DND-41 (cell line): ENCODE data around the gene PRKCB.

Experiments
- ATAC-seq: fragments of 200-7000 bp; cut with Tn5 transposase; 3 replicates; pipeline ENCODE4 v1.9.1; 2021; ENCODE audit warnings: low read depth; ENCODE audit not compliant: insufficient read depth
- DNase-seq: peaks from one replicate; pipeline ENCODE4 v3.0.0-alpha.2; 2020
- H2AFZ ChIP-seq: 2 replicates; pipeline ENCODE4 v1.6.0; 2012; ENCODE audit warnings: low read depth, low read length
- H3K27ac ChIP-seq: 2 replicates; pipeline ENCODE4 v1.5.1; 2012; ENCODE audit warnings: low read length, inconsistent platforms
- H3K27me3 ChIP-seq: fragments of 200-600 bp; sonication (generic); 2 replicates; pipeline ENCODE4 v1.6.0; 2012; ENCODE audit warnings: low read length, mild to moderate bottlenecking, inconsistent platforms; ENCODE audit not compliant: insufficient read depth, poor library complexity
- H3K36me3 ChIP-seq: 2 replicates; pipeline ENCODE4 v1.5.1; 2012; ENCODE audit warnings: low read length, inconsistent platforms; ENCODE audit not compliant: insufficient read depth
- H3K4me1 ChIP-seq: 2 replicates; pipeline ENCODE4 v1.5.1; 2012; ENCODE audit warnings: mild to moderate bottlenecking, low read length; ENCODE audit not compliant: insufficient read depth
- H3K4me2 ChIP-seq: 2 replicates; pipeline ENCODE4 v1.6.0; 2012; ENCODE audit warnings: mild to moderate bottlenecking, moderate library complexity, low read length, inconsistent platforms; ENCODE audit not compliant: insufficient read depth
- H3K4me3 ChIP-seq, 2 experiments: fragments of 200-600 bp in 1 of 2; shearing (Covaris generic) in 1 of 2; 2 replicates each; pipeline ENCODE4 v1.5.1; 2012 to 2016; ENCODE audit warnings: inconsistent platforms in 2 of 2, low read length in 2 of 2, mild to moderate bottlenecking in 2 of 2, low read depth in 1 of 2, moderate library complexity in 1 of 2
- H3K79me2 ChIP-seq: 2 replicates; pipeline ENCODE4 v1.6.0; 2012; ENCODE audit warnings: low read length, inconsistent platforms; ENCODE audit not compliant: insufficient read depth
- H3K9ac ChIP-seq: 2 replicates; pipeline ENCODE4 v1.6.0; 2012; ENCODE audit warnings: low read depth, mild to moderate bottlenecking, inconsistent platforms, low read length, moderate library complexity
- H3K9me3 ChIP-seq: 2 replicates; pipeline ENCODE4 v1.5.1; 2012; ENCODE audit warnings: low read length, moderate library complexity, mild to moderate bottlenecking, inconsistent platforms; ENCODE audit not compliant: insufficient read depth, severe bottlenecking
- H4K20me1 ChIP-seq: 2 replicates; pipeline ENCODE4 v1.6.0; 2012; ENCODE audit warnings: low read length; ENCODE audit not compliant: insufficient read depth
- EZH2 ChIP-seq: IDR thresholded peaks from 3 replicates; pipeline ENCODE4 v1.6.1; 2012; ENCODE audit warnings: borderline replicate concordance, low read depth, mild to moderate bottlenecking, moderate library complexity, low read length, inconsistent platforms; ENCODE audit not compliant: severe bottlenecking
- TF ChIP-seq, protein P1 (sequence below): IDR thresholded peaks from 2 replicates; pipeline ENCODE4 v1.5.1; 2012; ENCODE audit warnings: borderline replicate concordance, low read length, moderate library complexity, mild to moderate bottlenecking; ENCODE audit not compliant: poor library complexity, severe bottlenecking; ENCODE audit errors: extremely low read depth

The PRKCB gene

DNA sequence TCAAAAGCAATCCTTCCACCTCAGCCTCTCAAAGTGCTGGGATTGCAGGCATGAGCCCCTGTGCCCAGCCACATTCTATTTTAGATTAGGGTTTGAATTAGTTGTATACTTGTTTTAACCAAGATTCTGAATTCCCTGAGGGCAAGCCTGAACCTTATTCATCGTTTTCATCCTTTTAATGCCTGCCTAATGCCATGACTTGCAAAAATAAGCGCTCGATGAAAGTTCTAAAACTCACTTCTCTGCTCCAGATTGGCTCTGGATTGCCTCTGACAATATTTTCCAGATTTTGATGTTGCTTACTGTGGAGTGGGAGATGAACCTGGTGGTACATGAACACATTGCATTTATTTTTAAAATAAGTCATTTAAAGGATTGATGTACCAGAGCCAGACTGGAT, 329.5 kb downstream of the PRKCB start:
- ATAC-seq: no peak

DNA sequence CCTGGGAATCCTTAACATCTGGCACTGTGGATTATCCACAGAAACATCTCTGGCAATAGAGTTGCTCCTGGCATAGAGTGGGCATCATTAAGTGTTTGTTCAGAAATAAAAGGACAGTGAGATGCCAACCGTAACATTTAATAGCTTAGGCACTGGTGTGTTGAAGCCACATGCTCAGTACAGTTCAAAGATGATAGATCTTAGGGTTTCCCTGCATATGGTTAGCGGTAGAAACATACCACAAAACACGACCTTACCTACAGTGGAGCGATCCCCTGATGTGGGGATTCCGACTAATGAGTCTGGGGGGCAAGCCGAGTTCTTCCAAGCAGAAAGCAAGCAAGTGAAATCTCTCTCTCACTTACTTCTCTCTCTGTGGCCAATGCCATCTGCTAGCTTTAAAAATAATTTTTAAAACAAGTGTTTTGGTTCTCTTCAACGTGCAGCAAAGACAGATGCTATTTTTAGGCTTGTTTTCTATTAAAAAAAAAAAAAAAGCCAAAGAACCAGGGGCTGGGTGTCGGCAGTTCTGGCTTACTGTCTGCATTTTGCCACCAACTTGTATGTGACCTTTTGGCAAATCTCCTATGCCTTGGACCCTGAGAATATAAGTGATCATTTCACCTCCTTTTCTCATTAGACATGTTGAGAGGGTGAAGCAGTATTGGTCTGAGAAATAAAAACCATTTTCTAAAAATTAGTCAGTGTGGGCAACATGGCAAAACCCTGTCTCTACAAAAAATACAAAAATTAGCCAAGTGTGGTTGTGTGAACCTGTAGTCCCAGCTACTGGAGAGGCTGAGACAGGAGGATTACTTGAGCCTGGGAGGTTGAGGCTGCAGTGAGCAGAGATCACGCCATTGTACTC, 331.1 kb downstream of the PRKCB start:
- H3K4me1 ChIP-seq: no peaks in the 10 kb centered on the region
- H3K27ac ChIP-seq: no peak overlapping the region
- no peaks in the 10 kb centered on the region for H3K27me3 ChIP-seq
- no peak overlapping the region for H3K9ac ChIP-seq
- H3K4me3 ChIP-seq: no peak overlapping the region
- TF ChIP-seq EZH2: no peak
- TF ChIP-seq, protein P1, sequence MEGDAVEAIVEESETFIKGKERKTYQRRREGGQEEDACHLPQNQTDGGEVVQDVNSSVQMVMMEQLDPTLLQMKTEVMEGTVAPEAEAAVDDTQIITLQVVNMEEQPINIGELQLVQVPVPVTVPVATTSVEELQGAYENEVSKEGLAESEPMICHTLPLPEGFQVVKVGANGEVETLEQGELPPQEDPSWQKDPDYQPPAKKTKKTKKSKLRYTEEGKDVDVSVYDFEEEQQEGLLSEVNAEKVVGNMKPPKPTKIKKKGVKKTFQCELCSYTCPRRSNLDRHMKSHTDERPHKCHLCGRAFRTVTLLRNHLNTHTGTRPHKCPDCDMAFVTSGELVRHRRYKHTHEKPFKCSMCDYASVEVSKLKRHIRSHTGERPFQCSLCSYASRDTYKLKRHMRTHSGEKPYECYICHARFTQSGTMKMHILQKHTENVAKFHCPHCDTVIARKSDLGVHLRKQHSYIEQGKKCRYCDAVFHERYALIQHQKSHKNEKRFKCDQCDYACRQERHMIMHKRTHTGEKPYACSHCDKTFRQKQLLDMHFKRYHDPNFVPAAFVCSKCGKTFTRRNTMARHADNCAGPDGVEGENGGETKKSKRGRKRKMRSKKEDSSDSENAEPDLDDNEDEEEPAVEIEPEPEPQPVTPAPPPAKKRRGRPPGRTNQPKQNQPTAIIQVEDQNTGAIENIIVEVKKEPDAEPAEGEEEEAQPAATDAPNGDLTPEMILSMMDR: no peak
- H3K36me3 ChIP-seq: peaks cover 14% of the 10 kb centered on the region
- H3K79me2 ChIP-seq: no peaks in the 10 kb centered on the region
- H3K9me3 ChIP-seq: no peaks in the 10 kb centered on the region
- no peak for DNase-seq
- no peak overlapping the region for H2AFZ ChIP-seq
- no peak overlapping the region for H3K4me2 ChIP-seq
- no peaks in the 10 kb centered on the region for H4K20me1 ChIP-seq
- ATAC-seq: no peak

More for the DNA sequence above, 329.5 kb downstream of the PRKCB start:
- no peak overlapping the region for H2AFZ ChIP-seq
- TF ChIP-seq, protein P1: no peak
- no peak for TF ChIP-seq EZH2
- H4K20me1 ChIP-seq: no peaks in the 10 kb centered on the region
- H3K4me1 ChIP-seq: no peaks in the 10 kb centered on the region
- H3K4me3 ChIP-seq: no peak overlapping the region
- no peaks in the 10 kb centered on the region for H3K79me2 ChIP-seq
- no peak for DNase-seq
- H3K4me2 ChIP-seq: no peak overlapping the region
- peaks cover 9% of the 10 kb centered on the region for H3K36me3 ChIP-seq
- no peaks in the 10 kb centered on the region for H3K9me3 ChIP-seq
- no peaks in the 10 kb centered on the region for H3K27me3 ChIP-seq
- no peak overlapping the region for H3K27ac ChIP-seq
- no peak overlapping the region for H3K9ac ChIP-seq

DNA sequence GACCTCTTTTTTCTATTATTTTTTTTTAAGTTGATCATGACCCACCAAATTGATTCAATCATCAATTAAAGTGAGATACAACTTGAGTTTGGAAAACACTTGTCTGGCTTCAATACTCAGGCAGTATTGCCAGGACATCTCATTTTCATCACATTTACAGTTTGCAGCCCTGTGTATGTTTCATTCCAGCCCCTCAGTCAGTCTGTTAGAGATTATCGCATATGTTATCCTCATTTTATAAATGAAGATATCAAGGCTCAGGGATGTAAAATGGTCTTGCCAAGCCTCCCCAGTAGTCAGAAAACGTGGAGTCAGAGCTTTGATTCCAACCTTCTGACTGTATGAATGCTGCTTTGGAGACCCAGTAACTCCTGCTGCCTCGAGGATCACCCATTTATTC, 333.1 kb downstream of the PRKCB start:
- DNase-seq (no peak), ATAC-seq (no peak)
- Histone ChIP-seq H4K20me1 (no peaks in the 10 kb centered on the region), H3K4me2 (no peak overlapping the region), H2AFZ (no peak overlapping the region), H3K36me3 (peaks cover 25% of the 10 kb centered on the region), H3K9me3 (no peaks in the 10 kb centered on the region), H3K27me3 (no peaks in the 10 kb centered on the region), H3K4me3 (no peak overlapping the region), H3K79me2 (no peaks in the 10 kb centered on the region), H3K4me1 (no peaks in the 10 kb centered on the region), H3K27ac (no peak overlapping the region), H3K9ac (no peak overlapping the region)
- TF ChIP-seq, protein P1: no peak
- TF ChIP-seq EZH2: no peak
